OCI-LY1 (cell line): ENCODE data around the gene VPS45.

Experiments
- EZH2 ChIP-seq: fragments of 200-600 bp; sonication (generic), shearing (Covaris generic); IDR thresholded peaks from 2 replicates; pipeline ENCODE4 v1.8.0; 2017; ENCODE audit warnings: borderline replicate concordance, mixed run types, mild to moderate bottlenecking, antibody characterized with exemption, low read length, moderate library complexity, mixed read lengths
- TF ChIP-seq, protein P1 (sequence below): fragments of 200-600 bp; sonication (generic), shearing (Covaris generic); IDR thresholded peaks from 2 replicates; pipeline ENCODE4 v1.5.1; 2017; ENCODE audit warnings: mild to moderate bottlenecking, antibody characterized with exemption, low read length, moderate library complexity, mixed read lengths

DNA sequence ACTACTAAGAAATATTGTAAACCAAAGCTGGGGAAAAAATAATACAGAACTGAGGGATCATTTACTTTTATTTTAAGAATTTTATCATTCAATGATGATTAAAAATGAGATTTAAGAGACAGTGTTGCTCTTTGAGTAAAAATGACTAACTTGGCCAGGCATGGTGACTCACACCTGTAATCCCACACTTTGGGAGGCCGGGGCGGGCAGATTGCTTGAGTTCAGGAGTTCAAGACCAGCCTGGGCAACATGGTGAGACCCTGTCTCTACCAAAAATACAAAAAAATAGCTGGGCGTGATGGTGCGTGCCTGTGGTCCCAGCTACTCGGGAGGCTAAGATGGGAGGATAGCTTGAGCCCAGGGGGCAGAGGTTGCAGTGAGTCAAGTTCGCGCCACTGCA lies 60.3 kb downstream of the VPS45 start:
- TF ChIP-seq, protein P1, sequence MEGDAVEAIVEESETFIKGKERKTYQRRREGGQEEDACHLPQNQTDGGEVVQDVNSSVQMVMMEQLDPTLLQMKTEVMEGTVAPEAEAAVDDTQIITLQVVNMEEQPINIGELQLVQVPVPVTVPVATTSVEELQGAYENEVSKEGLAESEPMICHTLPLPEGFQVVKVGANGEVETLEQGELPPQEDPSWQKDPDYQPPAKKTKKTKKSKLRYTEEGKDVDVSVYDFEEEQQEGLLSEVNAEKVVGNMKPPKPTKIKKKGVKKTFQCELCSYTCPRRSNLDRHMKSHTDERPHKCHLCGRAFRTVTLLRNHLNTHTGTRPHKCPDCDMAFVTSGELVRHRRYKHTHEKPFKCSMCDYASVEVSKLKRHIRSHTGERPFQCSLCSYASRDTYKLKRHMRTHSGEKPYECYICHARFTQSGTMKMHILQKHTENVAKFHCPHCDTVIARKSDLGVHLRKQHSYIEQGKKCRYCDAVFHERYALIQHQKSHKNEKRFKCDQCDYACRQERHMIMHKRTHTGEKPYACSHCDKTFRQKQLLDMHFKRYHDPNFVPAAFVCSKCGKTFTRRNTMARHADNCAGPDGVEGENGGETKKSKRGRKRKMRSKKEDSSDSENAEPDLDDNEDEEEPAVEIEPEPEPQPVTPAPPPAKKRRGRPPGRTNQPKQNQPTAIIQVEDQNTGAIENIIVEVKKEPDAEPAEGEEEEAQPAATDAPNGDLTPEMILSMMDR: no peak
- TF ChIP-seq EZH2: no peak
